HCT116 (cell line): Measurements from ENCODE around the gene GRM8. TPM values are rescaled to one million over a fixed set of nuclear protein-coding genes. Genes with fewer than 3 reads are reported as not detected.

Experiments
- ATAC-seq: fragments of 200-7000 bp; cut with Tn5 transposase; 2 replicates; pipeline ENCODE4 v1.9.1; 2020; ENCODE audit warnings: mild to moderate bottlenecking, moderate library complexity
- BruUV-seq: library from RNA; stranded (reverse); fragments of 400-500 nt; replicated peaks from 2 replicates; lab custom pipeline; 2021; lab: Mats Ljungman, UMichigan
- CTCF ChIA-PET: fragments of 300-600 bp; sonication (Branson Sonifier 250); formaldehyde crosslinking; loops from one replicate; lab custom pipeline; 2021; ENCODE audit warnings: antibody characterized with exemption; lab: Charles Lee
- POLR2A ChIA-PET: fragments of 300-600, 350-600 bp; sonication (Branson Sonifier 250); formaldehyde crosslinking; loops from one replicate; lab custom pipeline; 2021; ENCODE audit warnings: antibody characterized with exemption; lab: Charles Lee
- RAD21 ChIA-PET, 2 experiments: fragments of 300-600 bp; sonication (Branson Sonifier 250); formaldehyde crosslinking; loops; one replicate each; lab custom pipeline; 2023; ENCODE audit warnings: low total read pairs in 2 of 2; ENCODE audit not compliant: uncharacterized antibody in 2 of 2, unreplicated experiment in 2 of 2, low non-redundant PET in 1 of 2; lab: Charles Lee
- DNase-seq: peaks from one replicate; pipeline ENCODE4 v3.0.0-alpha.2; 2010; ENCODE audit warnings: low read depth, low spot score
- H2AFZ ChIP-seq: fragments of 200-600 bp; shearing (Covaris generic), sonication (generic); 2 replicates; pipeline ENCODE4 v1.6.1; 2017; ENCODE audit warnings: low read depth, mixed run types, mixed read lengths, antibody characterized with exemption, low read length; ENCODE audit not compliant: poor library complexity, severe bottlenecking
- H3K27ac ChIP-seq: 2 replicates; pipeline ENCODE4 v1.5.1; 2012; ENCODE audit warnings: low read depth, low read length
- H3K27me3 ChIP-seq: fragments of 200-600 bp; sonication (generic); 2 replicates; pipeline ENCODE4 v1.6.1; 2016; ENCODE audit warnings: mixed run types, low read length, mixed read lengths; ENCODE audit not compliant: insufficient read depth
- H3K36me3 ChIP-seq, 2 experiments: fragments of 200-500 bp in 1 of 2; fragments of 200-600 bp in 1 of 2; sonication (Bioruptor generic) in 1 of 2; sonication (generic) in 1 of 2; 2 replicates each; pipeline versions ENCODE4 v1.5.1 to v1.6.1; 2014 to 2016; ENCODE audit warnings: low read length in 2 of 2, inconsistent platforms in 1 of 2, mixed read lengths in 1 of 2, mixed run types in 1 of 2; ENCODE audit not compliant: insufficient read depth in 2 of 2, control insufficient read depth in 1 of 2
- H3K4me1 ChIP-seq, 2 experiments: fragments of 200-600 bp in 1 of 2; sonication (generic) in 1 of 2; 2 replicates each; pipeline versions ENCODE4 v1.5.1 to v1.6.1; 2012 to 2017; ENCODE audit warnings: low read length in 2 of 2, inconsistent platforms in 1 of 2, mild to moderate bottlenecking in 1 of 2, mixed read lengths in 1 of 2, mixed run types in 1 of 2, moderate library complexity in 1 of 2; ENCODE audit not compliant: insufficient read depth in 2 of 2, control insufficient read depth in 1 of 2
- H3K4me2 ChIP-seq: fragments of 200-600 bp; sonication (generic); 2 replicates; pipeline ENCODE4 v1.6.1; 2017; ENCODE audit warnings: mixed run types, low read length, mixed read lengths
- H3K4me3 ChIP-seq, 2 experiments: fragments of 200-600 bp in 1 of 2; sonication (generic) in 1 of 2; replicated peaks in 1 of 2; 2 replicates each; pipeline ENCODE4 v1.5.1; 2011 to 2016; ENCODE audit warnings: low read length in 2 of 2, control low read depth in 1 of 2, low read depth in 1 of 2, mild to moderate bottlenecking in 1 of 2, mixed read lengths in 1 of 2, mixed run types in 1 of 2
- H3K79me2 ChIP-seq: fragments of 200-600 bp; sonication (generic); 2 replicates; pipeline ENCODE4 v1.6.1; 2017; ENCODE audit warnings: mild to moderate bottlenecking, mixed run types, low read length, moderate library complexity, mixed read lengths; ENCODE audit not compliant: insufficient read depth
- H3K9ac ChIP-seq: fragments of 200-600 bp; sonication (generic); 2 replicates; pipeline ENCODE4 v1.6.1; 2016; ENCODE audit warnings: low read length, mixed read lengths
- H3K9me2 ChIP-seq: fragments of 200-600 bp; sonication (generic), shearing (Covaris generic); 2 replicates; pipeline ENCODE4 v1.6.1; 2017; ENCODE audit warnings: mixed run types, mild to moderate bottlenecking, moderate library complexity; ENCODE audit not compliant: insufficient read depth
- H3K9me3 ChIP-seq, 2 experiments: fragments of 200-500 bp in 1 of 2; fragments of 200-600 bp in 1 of 2; sonication (Bioruptor generic) in 1 of 2; sonication (generic) in 1 of 2; 2 replicates each; pipeline ENCODE4 v1.6.1; 2014 to 2017; ENCODE audit warnings: low read length in 2 of 2, mixed read lengths in 2 of 2, inconsistent platforms in 1 of 2, low read depth in 1 of 2, mild to moderate bottlenecking in 1 of 2, mixed run types in 1 of 2, moderate library complexity in 1 of 2; ENCODE audit not compliant: control insufficient read depth in 1 of 2, insufficient read depth in 1 of 2
- H4K20me1 ChIP-seq: fragments of 200-600 bp; sonication (generic), shearing (Covaris generic); 2 replicates; pipeline ENCODE4 v1.6.1; 2017; ENCODE audit warnings: mixed run types, mild to moderate bottlenecking, moderate library complexity; ENCODE audit not compliant: insufficient read depth
- ATF3 ChIP-seq: IDR thresholded peaks from 2 replicates; pipeline ENCODE4 v1.6.1; 2012
- CBX3 ChIP-seq: IDR thresholded peaks from 2 replicates; pipeline ENCODE4 v1.6.1; 2012; ENCODE audit warnings: low read depth
- CEBPB ChIP-seq: IDR thresholded peaks from 2 replicates; pipeline ENCODE4 v1.6.1; 2012; ENCODE audit warnings: low read depth
- ELF1 ChIP-seq: IDR thresholded peaks from 2 replicates; pipeline ENCODE4 v1.6.1; 2012; ENCODE audit warnings: low read depth, borderline replicate concordance
- EZH2 ChIP-seq: fragments of 200-600 bp; sonication (generic); IDR thresholded peaks from 2 replicates; pipeline ENCODE4 v1.6.1; 2017; ENCODE audit warnings: antibody characterized with exemption, mixed run types
- EZH2phosphoT487 ChIP-seq: fragments of 200-600 bp; IDR thresholded peaks from 2 replicates; pipeline ENCODE4 v1.6.1; 2018; ENCODE audit warnings: antibody characterized with exemption, borderline replicate concordance
- FOSL1 ChIP-seq: IDR thresholded peaks from 2 replicates; pipeline ENCODE4 v1.6.1; 2012; ENCODE audit warnings: low read depth
- JUND ChIP-seq: IDR thresholded peaks from 2 replicates; pipeline ENCODE4 v1.6.1; 2012
- MAX ChIP-seq: IDR thresholded peaks from 2 replicates; pipeline ENCODE4 v1.6.1; 2012
- POLR2A ChIP-seq: IDR thresholded peaks from 2 replicates; pipeline ENCODE4 v1.7.0; 2011; ENCODE audit warnings: borderline replicate concordance; ENCODE audit not compliant: insufficient read depth, insufficient read length; ENCODE audit errors: extremely low read depth
- POLR2AphosphoS5 ChIP-seq: IDR thresholded peaks from 2 replicates; pipeline ENCODE4 v1.6.1; 2011; ENCODE audit warnings: mild to moderate bottlenecking, low read depth, low read length, moderate library complexity
- RAD21 ChIP-seq: IDR thresholded peaks from 2 replicates; pipeline ENCODE4 v1.6.1; 2012; ENCODE audit warnings: low read depth, mild to moderate bottlenecking
- REST ChIP-seq: IDR thresholded peaks from 2 replicates; pipeline ENCODE4 v1.6.1; 2012; ENCODE audit warnings: low read depth
- SIN3A ChIP-seq: IDR thresholded peaks from 2 replicates; pipeline ENCODE4 v1.6.1; 2012; ENCODE audit warnings: low read depth
- SP1 ChIP-seq: IDR thresholded peaks from 2 replicates; pipeline ENCODE4 v1.6.1; 2012; ENCODE audit warnings: low read depth
- TCF7L2 ChIP-seq: IDR thresholded peaks from 2 replicates; pipeline ENCODE4 v1.7.0; 2011; ENCODE audit warnings: borderline replicate concordance, inconsistent platforms; ENCODE audit not compliant: insufficient read depth, insufficient read length; ENCODE audit errors: extremely low read depth
- YY1 ChIP-seq: IDR thresholded peaks from 2 replicates; pipeline ENCODE4 v1.6.1; 2011; ENCODE audit warnings: low read length, low read depth, moderate library complexity, mild to moderate bottlenecking; ENCODE audit not compliant: insufficient replicate concordance; ENCODE audit errors: extremely low read depth
- ZBTB33 ChIP-seq: IDR thresholded peaks from 2 replicates; pipeline ENCODE4 v1.6.1; 2011; ENCODE audit warnings: mild to moderate bottlenecking, low read length, moderate library complexity; ENCODE audit not compliant: insufficient replicate concordance; ENCODE audit errors: extremely low read depth
- ZFX ChIP-seq: fragments of 450-650 bp; IDR thresholded peaks from 2 replicates; pipeline ENCODE4 v1.6.1; 2017
- ZNF274 ChIP-seq: fragments of 200-500 bp; sonication (Bioruptor generic); IDR thresholded peaks from 2 replicates; pipeline ENCODE4 v1.6.1; 2014; ENCODE audit warnings: mild to moderate bottlenecking, low read depth, low read length, inconsistent platforms
- intact Hi-C: fragments of 100-400 bp; cut with micrococcal nuclease; formaldehyde crosslinking; loops from 2 replicates; pipeline ENCODE4 v1.10.0; 2022
- total RNA-seq: library from RNA; stranded (reverse); gene quantifications from one replicate; pipeline ENCODE4 v1.2.1, GENCODE V29; 2021; ENCODE audit not compliant: unreplicated experiment

The GRM8 gene
- total RNA-seq, 1 experiment from 2014 or later, result 0.05 TPM

GRCh38 chr7:126948664-126949063 is 304.1 kb downstream of the GRM8 start:
- no peak overlapping the region for H3K4me3 ChIP-seq
- peaks cover 7% of the 10 kb centered on the region; the same call in 1 of the 2 replicates for H3K27me3 ChIP-seq
- DNase-seq (no peak), ATAC-seq (no peak)
- no peaks in the 10 kb centered on the region for H3K9me2 ChIP-seq
- no peaks in the 10 kb centered on the region for H4K20me1 ChIP-seq
- intact Hi-C loops, result no loop called here
- no peaks in the 10 kb centered on the region for H3K79me2 ChIP-seq
- no peaks in the 10 kb centered on the region for H3K36me3 ChIP-seq
- BruUV-seq, result no TSS peak
- RAD21 ChIA-PET, result no interaction called here
- H3K4me2 ChIP-seq, result no peak overlapping the region
- no peak for TF ChIP-seq YY1
- TF ChIP-seq ZBTB33, result no peak
- TF ChIP-seq MAX, result no peak
- no peak for TF ChIP-seq JUND
- TF ChIP-seq CBX3, result no peak
- TF ChIP-seq ELF1, result no peak
- no peak for TF ChIP-seq POLR2A
- no peak for TF ChIP-seq CEBPB
- no peak for TF ChIP-seq REST
- TF ChIP-seq EZH2phosphoT487, result no peak
- no peak for TF ChIP-seq ATF3
- TF ChIP-seq SP1, result no peak
- TF ChIP-seq ZFX, result no peak
- TF ChIP-seq POLR2AphosphoS5, result no peak
- no peak for TF ChIP-seq ZNF274
- TF ChIP-seq FOSL1, result no peak
- no peak for TF ChIP-seq EZH2
- no peak for TF ChIP-seq RAD21
- TF ChIP-seq TCF7L2, result no peak
- no peak for TF ChIP-seq SIN3A
- H2AFZ ChIP-seq, result no peak overlapping the region
- H3K27ac ChIP-seq, result no peak overlapping the region
- POLR2A ChIA-PET, result no interaction called here
- CTCF ChIA-PET, result no interaction called here
- no peak overlapping the region for H3K9ac ChIP-seq
- H3K4me1 ChIP-seq, result no peaks in the 10 kb centered on the region
- no peaks in the 10 kb centered on the region for H3K9me3 ChIP-seq
